Measurements from ENCODE around the gene TNRC6C.

Gene TNRC6C

GRCh38 chr17:78089576-78090281 lies 131.2 kb downstream of the TNRC6C start:
- FAIRE-seq, result no peak

DNA sequence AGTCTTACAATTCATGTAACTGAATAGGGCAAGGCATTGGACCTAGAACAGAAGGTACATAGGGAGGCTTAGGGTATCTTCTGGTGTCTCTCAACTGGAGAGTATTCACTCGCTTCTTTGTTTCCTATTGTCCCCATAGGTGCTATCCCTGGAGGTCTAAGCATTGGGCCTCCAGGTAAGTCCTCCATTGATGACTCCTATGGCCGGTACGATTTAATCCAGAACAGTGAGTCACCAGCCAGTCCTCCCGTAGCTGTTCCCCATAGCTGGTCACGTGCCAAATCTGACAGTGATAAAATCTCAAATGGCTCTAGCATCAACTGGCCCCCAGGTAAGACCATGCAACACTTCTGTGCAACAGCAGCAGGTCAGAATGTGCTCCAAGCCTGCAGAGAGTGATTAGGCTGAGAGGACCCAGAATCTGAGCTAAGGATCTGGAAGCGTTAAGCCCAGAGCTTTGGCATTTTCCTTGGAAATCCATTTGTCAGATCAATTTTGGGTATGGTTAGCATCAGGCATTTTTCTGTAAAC lies 134.4 kb downstream of the TNRC6C start:
- no peak for FAIRE-seq

GRCh38 chr17:78095035-78095434 lies 136.5 kb downstream of the TNRC6C start:
- FAIRE-seq, result no peak

- no peak for FAIRE-seq
These were observed 137.6 kb downstream of the TNRC6C start for GRCh38 chr17:78096093-78096492.

DNA sequence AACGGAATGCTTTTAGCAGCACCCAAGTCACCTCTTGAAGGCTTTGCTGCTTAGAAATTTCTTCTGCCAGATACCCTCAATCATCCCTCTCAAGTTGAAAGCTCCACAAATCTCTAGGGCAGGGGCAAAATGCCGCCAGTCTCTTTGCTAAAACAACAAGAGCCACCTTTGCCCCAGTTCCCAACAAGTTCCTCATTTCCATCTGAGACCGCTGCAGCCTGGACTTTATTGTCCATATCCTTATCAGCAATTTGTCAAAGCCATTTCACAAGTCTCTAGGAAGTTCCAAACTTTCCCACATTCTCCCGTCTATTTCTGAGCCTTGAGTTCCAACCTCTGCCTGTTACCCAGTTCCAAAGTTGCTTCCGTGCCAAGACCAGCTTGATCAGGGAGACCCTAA lies 142.6 kb downstream of the TNRC6C start:
- no peak for FAIRE-seq

DNA sequence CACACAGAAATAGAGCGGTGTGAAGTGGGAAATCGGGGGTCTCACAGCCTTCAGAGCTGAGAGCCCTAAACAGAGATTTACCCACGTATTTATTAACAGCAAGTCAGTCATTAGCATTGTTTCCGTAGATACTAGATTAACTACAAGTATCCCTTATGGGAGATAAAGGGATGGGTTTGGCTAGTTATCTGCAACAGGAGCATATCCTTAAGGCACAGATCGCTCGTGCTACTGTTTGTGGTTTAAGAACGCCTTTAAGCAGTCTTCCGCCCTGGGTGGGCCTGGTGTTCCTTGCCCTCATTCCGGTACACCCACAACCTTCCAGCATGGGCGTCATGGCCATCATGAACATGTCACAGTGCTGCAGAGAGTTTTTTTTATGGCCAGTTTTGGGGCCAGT lies 143.0 kb downstream of the TNRC6C start:
- FAIRE-seq, result no peak

DNA sequence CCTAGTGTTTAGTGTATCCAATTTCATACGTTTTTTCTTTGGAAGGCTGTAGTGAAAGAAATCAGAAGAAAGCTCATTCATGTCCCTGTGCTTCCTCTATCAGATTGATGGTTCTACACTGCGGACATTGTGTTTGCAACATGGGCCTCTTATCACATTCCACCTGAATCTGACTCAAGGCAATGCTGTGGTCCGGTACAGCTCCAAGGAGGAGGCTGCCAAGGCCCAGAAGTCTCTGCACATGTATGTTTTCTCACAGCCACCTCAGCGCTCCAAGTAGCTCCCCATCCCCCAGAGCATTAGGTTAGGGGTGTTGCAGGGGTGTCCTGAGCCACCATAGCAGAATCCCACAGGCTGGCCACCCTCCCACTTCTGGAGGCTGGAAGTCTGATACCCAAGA lies 144.8 kb downstream of the TNRC6C start:
- FAIRE-seq, result no peak

DNA sequence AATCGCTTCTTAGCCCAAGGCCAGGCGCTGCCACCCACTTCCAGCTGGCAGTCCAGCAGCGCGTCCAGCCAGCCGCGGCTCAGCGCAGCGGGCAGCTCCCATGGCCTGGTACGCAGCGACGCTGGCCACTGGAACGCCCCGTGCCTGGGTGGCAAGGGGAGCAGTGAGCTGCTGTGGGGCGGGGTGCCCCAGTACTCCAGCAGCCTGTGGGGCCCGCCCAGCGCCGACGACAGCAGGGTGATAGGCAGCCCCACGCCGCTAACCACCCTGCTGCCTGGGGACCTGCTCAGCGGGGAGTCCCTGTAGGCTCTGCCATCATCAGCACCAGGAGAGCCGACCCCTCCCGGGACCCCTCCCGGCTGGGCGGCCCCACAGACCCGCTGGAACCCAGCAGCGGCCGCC lies 146.0 kb downstream of the TNRC6C start:
- no peak for FAIRE-seq

- FAIRE-seq, result no peak
These were observed 146.6 kb downstream of the TNRC6C start for GRCh38 chr17:78105101-78105500.

GRCh38 chr17:78105551-78105950 lies 147.0 kb downstream of the TNRC6C start:
- no peak for FAIRE-seq

- no peak for FAIRE-seq
These were observed 147.7 kb downstream of the TNRC6C start for GRCh38 chr17:78106211-78106610.

- no peak for FAIRE-seq
These were observed 149.0 kb downstream of the TNRC6C start for GRCh38 chr17:78107457-78107856.

DNA sequence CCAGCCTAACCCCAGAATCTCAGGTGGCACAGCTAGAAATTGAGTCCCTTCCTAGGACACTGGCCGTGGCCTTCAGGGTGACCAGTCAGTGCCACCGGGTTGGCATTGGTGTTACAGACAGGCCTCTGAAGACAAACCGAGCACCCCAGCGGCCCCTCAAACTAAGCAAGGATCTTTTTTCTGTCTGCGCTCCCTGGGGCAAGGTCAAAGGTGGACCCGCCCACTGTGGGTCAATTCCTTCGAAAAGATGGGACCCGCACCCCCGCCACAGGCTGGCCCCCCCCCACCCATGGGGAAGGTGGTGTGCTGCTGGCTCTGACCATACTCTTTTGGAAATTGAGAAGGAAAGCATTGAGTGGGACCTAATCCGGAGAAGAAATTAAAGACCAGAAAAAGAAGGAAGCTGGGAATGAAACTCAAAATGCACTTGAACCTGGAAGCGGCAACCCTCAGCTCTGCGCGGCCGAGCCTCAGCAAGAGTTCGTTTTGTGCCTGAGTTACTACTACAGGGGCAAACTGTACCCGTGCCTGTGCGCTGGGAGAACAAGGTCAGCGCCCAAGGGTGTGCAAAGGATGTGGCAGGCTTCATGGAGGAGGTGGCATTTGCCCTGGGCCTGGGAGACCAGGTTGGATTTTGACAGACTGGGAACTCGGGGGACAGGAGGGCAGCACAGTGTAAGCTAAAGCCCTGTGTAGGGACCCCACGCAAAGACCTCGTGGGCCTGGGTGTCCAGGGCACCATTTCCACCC lies 149.6 kb downstream of the TNRC6C start:
- FAIRE-seq, result no peak

GRCh38 chr17:78108726-78109488 lies 150.4 kb downstream of the TNRC6C start:
- no peak for FAIRE-seq

GRCh38 chr17:78109489-78109761 lies 150.9 kb downstream of the TNRC6C start:
- no peak for FAIRE-seq

- FAIRE-seq, result no peak
These were observed 152.0 kb downstream of the TNRC6C start for GRCh38 chr17:78110363-78111015.

- no peak for FAIRE-seq
These were observed 152.7 kb downstream of the TNRC6C start for GRCh38 chr17:78111016-78111726.

DNA sequence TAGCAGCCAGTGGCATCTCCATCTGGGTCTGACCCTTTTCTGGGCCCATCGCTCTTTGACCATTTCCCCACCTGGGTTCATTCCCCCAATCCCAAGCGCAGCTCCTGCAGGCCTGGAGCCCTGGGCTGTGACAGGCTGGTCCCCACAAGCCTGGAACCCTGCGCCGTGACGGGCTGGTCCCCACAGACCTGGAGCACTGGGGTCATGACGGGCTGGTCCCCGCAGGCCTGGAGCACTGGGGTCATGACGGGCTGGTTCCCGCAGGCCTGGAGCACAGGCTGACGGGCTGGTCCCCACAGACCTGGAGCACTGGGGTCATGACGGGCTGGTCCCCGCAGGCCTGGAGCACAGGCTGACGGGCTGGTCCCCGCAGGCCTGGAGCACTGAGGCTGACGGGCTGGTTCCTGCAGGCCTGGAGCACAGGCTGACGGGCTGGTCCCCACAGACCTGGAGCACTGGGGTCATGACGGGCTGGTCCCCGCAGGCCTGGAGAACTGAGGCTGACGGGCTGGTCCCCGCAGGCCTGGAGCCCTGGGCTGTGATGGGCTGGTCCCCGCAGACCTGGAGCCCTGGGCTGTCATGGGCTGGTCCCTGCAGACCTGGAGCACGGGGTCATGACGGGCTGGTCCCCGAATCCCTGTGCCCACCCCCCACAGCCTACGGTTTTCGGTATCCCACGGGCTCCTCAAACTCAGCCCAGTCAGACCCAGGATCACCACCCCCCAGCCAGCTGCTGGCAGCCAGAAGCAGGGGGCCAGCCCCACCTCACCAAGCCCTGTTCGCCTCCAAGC lies 153.4 kb downstream of the TNRC6C start:
- no peak for FAIRE-seq

DNA sequence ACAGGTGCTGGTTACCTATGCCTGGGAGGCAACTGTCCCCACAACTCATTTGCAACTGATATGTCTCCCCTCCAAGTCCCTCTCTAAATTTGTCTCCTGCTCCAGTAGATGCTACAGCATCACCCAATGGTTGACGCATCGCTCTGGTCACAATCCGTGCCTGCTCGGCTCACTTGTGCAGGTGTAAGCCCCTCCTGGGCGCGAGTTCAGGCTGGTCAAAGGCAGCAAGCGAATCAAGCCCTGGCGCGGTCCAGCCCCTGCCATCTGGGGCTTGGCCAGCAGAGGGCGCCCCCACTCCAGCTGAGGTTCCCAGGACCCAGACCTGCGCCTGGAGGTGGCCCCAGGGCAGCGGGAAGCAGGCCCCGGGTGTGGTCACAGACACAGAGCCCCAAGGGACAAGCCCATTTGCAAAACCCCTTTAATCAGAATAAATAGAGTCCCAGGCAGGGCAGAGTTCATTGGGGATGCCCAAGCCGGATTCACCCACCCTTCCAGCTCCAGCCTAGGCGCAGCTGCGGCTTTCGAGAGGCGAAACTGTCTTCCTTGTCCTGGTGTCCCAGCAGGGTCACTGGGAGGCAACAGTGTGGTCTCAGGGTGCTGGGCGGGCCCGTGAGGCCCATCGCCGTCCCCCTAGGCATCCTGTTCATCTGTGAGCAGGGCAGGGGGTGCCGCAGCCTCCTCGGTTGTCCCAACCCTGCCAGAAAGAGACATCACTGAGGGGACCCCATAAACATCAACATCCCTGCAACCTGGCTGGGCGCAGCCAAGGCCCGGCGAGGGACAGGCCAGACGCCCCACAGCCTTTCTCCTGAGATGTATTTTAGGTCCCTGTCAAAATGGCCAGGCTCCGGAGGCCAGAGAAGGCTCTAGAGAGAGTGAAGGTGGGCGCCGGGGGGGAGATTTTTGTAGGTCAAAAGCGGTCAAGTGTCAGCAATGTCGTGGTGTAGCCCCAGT lies 154.3 kb downstream of the TNRC6C start:
- FAIRE-seq, result no peak

Measured in A204.1 (cell line).